Measurements from ENCODE around the gene TTC34.

Gene TTC34

GRCh38 chr1:2833454-2834145 is 32.1 kb upstream of the TTC34 start:
- no peaks in the 10 kb centered on the region for H3K9me3 Mint-ChIP-seq
- H3K27me3 Mint-ChIP-seq = peaks cover 3% of the 10 kb centered on the region
- no peak overlapping the region for H3K27ac Mint-ChIP-seq
- H3K4me1 Mint-ChIP-seq = no peaks in the 10 kb centered on the region
- no peak overlapping the region for H3K4me3 Mint-ChIP-seq
- DNase-seq (ENCODE audit: low spot score in 2 of 2) (no peak), ATAC-seq (ENCODE audit: low read depth) (no peak)
- H3K36me3 Mint-ChIP-seq = no peaks in the 10 kb centered on the region

DNA sequence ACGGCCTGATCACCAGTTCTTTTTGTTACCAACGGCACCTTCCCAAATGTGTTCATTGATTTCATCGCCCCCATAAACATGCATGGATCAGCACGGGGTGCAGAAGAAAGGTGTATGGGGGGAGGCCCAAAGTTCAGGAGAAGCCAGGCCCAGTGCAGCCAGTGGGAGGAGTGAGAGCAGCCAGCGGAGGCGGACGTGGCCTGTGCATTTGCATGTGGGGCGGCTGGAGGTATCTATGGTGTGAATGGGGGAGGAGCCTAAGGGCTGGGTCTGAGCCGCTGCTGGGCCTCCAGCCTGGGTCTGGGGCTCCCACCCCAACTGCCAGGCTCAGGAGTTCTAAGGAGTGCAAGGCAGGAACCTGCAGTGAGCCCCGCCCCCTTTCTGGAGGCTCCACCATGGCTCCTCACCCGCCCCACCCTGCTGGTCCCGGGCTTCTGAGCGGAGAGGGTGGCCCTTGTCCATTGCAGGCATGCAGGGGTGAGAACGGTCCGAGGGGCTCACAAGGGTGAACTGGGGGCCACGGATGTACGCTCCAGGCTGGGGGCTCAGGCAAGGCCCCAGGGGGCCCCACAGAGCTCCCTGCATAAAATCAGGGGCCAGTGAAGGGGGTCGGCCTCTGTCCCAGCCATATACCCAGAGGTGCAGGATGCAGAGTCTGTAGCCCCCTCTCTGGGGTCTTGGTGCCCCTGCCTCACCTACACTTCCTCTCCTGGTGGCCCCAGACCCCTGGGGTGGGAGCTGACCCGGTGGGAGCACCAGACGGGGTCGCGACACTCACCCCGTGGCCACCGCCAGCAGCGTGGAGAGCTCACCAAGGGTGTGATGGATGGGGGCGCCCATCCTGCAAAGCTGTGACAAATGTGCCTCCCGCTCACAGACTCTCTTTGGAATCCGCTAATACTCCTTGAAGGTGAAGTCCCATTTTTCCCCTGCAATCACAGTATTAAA is 31.3 kb upstream of the TTC34 start:
- no peaks in the 10 kb centered on the region for H3K36me3 Mint-ChIP-seq
- H3K4me3 Mint-ChIP-seq = no peak overlapping the region

GRCh38 chr1:2831596-2832212 is 30.2 kb upstream of the TTC34 start:
- H3K27ac Mint-ChIP-seq = no peak overlapping the region
- no peaks in the 10 kb centered on the region for H3K4me1 Mint-ChIP-seq
- peaks cover 5% of the 10 kb centered on the region for H3K27me3 Mint-ChIP-seq
- DNase-seq (ENCODE audit: low spot score in 2 of 2) (no peak), ATAC-seq (ENCODE audit: low read depth) (no peak)
- H3K4me3 Mint-ChIP-seq = no peak overlapping the region
- H3K36me3 Mint-ChIP-seq = peaks cover 3% of the 10 kb centered on the region
- peaks cover 4% of the 10 kb centered on the region for H3K9me3 Mint-ChIP-seq

More for the DNA sequence above, 31.3 kb upstream of the TTC34 start:
- no peaks in the 10 kb centered on the region for H3K4me1 Mint-ChIP-seq
- DNase-seq (ENCODE audit: low spot score in 2 of 2) = no peak
- ATAC-seq (ENCODE audit: low read depth) = no peak
- H3K9me3 Mint-ChIP-seq = no peaks in the 10 kb centered on the region
- H3K27ac Mint-ChIP-seq = no peak overlapping the region
- H3K27me3 Mint-ChIP-seq = peaks cover 3% of the 10 kb centered on the region

DNA sequence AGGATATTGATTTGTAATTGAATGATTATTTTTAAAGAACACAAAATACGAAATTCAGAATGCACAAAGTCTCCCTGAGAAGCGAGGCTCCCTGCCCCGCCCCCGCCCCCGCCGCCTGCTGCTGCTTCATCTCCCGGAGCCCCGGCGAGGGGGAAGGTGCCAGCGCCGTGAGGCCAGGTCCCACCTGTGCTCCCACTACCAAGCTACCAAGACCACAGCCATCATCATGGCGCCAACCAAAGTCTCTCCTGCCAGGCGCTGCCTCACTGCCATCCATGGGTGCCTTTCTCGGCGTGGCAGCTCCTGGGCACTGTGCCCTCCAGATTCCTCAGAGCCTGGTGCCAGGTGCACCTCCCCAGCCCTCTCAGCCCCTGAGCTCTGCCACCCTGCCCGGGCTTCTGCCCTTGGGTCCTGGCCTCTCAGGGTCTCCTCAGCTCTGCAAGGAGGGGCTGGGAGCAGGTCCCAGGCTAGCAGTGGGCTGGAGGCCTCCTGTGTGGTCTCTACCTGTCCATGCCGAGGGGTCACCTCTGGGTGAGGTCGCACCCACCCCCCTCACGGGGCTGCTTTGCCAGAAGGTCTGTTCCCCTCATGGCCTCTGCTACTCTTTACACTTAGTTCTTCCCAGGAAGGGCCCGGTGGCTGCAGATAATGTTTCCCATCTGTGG is 29.4 kb upstream of the TTC34 start:
- peaks cover 3% of the 10 kb centered on the region for H3K36me3 Mint-ChIP-seq
- H3K4me1 Mint-ChIP-seq = no peaks in the 10 kb centered on the region
- H3K27ac Mint-ChIP-seq = no peak overlapping the region
- peaks cover 5% of the 10 kb centered on the region for H3K27me3 Mint-ChIP-seq
- peaks cover 4% of the 10 kb centered on the region for H3K9me3 Mint-ChIP-seq
- H3K4me3 Mint-ChIP-seq = no peak overlapping the region
- ATAC-seq (ENCODE audit: low read depth) (no peak), DNase-seq (ENCODE audit: low spot score in 2 of 2) (no peak)

DNA sequence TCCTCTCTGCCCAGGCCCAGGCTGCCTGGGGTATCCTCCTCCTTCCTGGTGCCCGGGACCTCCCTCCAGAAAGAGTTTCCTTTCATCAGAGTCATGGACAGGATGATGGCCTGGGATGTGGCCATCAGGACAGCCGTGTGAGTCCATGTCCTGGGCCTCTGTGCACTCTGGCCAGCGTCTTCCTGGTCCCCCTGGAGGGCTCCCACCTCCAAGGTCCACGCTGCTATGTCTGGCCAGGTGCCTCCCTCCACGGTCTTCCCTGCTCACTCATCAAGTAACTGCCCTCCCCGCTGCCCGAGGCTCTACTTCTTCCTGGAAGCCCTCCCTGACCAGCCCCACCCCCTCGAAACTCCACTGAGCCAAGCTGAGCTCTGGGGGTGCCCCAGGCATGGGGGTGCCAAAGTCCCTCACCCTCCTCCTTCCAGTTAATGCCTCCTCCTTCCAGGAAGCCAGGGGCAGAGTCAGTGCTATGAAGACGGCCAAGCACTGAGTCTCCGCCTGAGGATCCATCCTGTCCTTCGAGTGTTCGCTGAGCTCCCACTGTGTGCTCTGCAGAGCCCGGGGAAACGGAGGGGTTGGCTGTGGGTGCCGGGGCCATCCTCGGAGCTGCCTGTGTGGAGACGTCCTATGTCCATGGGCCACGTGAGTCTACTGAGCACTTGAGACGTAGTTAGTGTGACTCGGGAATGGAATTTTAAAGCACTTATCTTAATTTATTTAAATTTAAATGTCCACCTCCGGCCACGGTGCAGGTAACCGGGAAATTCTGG is 28.5 kb upstream of the TTC34 start:
- no peak overlapping the region for H3K4me3 Mint-ChIP-seq
- ATAC-seq (ENCODE audit: low read depth) = no peak
- peaks cover 4% of the 10 kb centered on the region for H3K9me3 Mint-ChIP-seq
- no peaks in the 10 kb centered on the region for H3K4me1 Mint-ChIP-seq
- DNase-seq (ENCODE audit: low spot score in 2 of 2) = no peak
- peaks cover 3% of the 10 kb centered on the region for H3K36me3 Mint-ChIP-seq
- peaks cover 5% of the 10 kb centered on the region for H3K27me3 Mint-ChIP-seq
- H3K27ac Mint-ChIP-seq = no peak overlapping the region

GRCh38 chr1:2828586-2829250 is 27.2 kb upstream of the TTC34 start:
- Mint-ChIP-seq H3K27ac (no peak overlapping the region), H3K9me3 (peaks cover 4% of the 10 kb centered on the region), H3K36me3 (peaks cover 3% of the 10 kb centered on the region), H3K4me3 (no peak overlapping the region), H3K27me3 (peaks cover 8% of the 10 kb centered on the region), H3K4me1 (no peaks in the 10 kb centered on the region)
- no peak for DNase-seq (ENCODE audit: low spot score in 2 of 2)
- ATAC-seq (ENCODE audit: low read depth) = no peak

GRCh38 chr1:2826736-2827292 is 25.3 kb upstream of the TTC34 start:
- H3K27me3 Mint-ChIP-seq = peaks cover 9% of the 10 kb centered on the region
- H3K9me3 Mint-ChIP-seq = peaks cover 4% of the 10 kb centered on the region
- peaks cover 3% of the 10 kb centered on the region for H3K36me3 Mint-ChIP-seq
- no peak overlapping the region for H3K27ac Mint-ChIP-seq
- no peak for ATAC-seq (ENCODE audit: low read depth)
- no peak for DNase-seq (ENCODE audit: low spot score in 2 of 2)
- H3K4me3 Mint-ChIP-seq = no peak overlapping the region
- no peaks in the 10 kb centered on the region for H3K4me1 Mint-ChIP-seq

GRCh38 chr1:2826316-2826715 is 24.8 kb upstream of the TTC34 start:
- Mint-ChIP-seq H3K27ac (no peak overlapping the region), H3K4me1 (no peaks in the 10 kb centered on the region), H3K27me3 (peaks cover 10% of the 10 kb centered on the region), H3K9me3 (peaks cover 4% of the 10 kb centered on the region), H3K4me3 (no peak overlapping the region), H3K36me3 (peaks cover 3% of the 10 kb centered on the region)
- DNase-seq (ENCODE audit: low spot score in 2 of 2) (no peak), ATAC-seq (ENCODE audit: low read depth) (no peak)

DNA sequence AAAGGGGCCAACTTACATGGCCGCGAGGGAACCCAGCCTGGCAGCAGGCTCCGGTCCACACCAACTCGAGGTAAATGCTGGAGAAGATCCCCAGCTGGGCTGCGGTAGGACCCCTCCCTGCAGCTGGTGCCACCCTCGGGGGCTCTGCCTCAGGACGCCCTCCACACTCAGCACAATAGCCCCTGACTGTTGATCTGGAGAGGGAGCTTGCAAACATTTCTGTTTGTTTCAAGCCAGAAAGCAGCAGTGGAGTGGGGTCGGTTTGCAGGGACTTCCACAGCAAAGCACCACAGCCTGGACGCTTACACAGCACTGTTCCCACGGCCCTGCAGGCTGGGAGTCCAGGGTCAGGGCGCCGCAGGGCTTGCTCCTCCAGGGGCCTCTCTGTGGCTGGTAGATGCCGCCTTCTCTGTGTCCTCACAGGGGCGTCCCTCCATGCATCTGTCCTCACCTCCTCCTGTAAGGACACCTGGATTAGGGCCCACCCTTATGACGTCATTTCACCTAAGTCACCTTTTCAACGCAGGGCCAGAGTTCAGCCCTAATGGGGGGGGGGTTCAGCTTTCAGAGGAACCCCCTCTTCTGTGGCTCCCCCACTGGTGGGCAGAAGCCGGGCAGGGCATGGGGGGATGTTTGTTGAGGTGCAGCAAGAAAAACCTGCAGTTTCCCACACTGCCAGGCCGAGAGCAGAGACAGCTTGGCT is 24.1 kb upstream of the TTC34 start:
- DNase-seq (ENCODE audit: low spot score in 2 of 2) (no peak), ATAC-seq (ENCODE audit: low read depth) (no peak)
- Mint-ChIP-seq H3K4me1 (no peaks in the 10 kb centered on the region), H3K4me3 (no peak overlapping the region), H3K36me3 (peaks cover 3% of the 10 kb centered on the region), H3K27ac (no peak overlapping the region), H3K27me3 (peaks cover 10% of the 10 kb centered on the region), H3K9me3 (peaks cover 4% of the 10 kb centered on the region)

GRCh38 chr1:2824999-2825398 is 23.5 kb upstream of the TTC34 start:
- Mint-ChIP-seq H3K27ac (no peak overlapping the region), H3K36me3 (peaks cover 3% of the 10 kb centered on the region), H3K4me1 (no peaks in the 10 kb centered on the region), H3K27me3 (peaks cover 10% of the 10 kb centered on the region), H3K9me3 (peaks cover 4% of the 10 kb centered on the region), H3K4me3 (no peak overlapping the region)
- DNase-seq (ENCODE audit: low spot score in 2 of 2) = no peak
- no peak for ATAC-seq (ENCODE audit: low read depth)

DNA sequence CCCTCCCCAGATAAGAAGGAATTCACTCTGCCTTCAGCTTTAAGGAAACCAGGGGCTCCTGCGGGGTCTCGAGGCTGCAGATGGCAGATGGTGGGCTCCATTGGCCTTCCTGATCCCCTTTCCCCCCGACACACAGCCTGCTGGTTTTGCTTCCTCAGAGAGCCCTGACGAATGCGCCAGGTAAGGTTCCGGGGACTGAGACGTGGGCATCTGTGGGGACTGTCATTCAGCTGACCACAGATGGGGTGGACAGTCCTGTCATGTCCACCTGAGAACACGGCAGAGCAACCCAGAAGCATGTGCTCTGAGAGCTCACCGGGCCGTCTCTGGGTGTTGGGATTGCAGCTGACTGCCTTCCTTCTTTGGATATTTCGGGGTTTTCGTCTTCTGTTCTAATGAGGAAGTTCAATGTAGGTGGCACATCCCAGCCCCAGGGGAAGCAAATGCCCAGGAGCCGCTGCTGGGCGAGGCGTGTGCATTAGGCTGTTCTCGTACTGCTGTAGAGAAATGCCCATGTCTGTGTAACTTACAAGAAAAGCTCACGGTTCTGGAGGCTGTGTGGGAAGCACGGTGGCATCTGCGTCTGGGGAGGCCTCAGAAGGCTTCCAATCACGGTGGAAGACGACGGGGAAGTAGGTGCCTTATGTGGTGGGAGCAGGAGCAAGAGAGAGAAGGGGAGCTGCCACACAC is 22.6 kb upstream of the TTC34 start:
- ATAC-seq (ENCODE audit: low read depth) = no peak
- Mint-ChIP-seq H3K4me1 (peaks cover 3% of the 10 kb centered on the region), H3K36me3 (peaks cover 3% of the 10 kb centered on the region), H3K27ac (no peak overlapping the region), H3K27me3 (peaks cover 16% of the 10 kb centered on the region), H3K9me3 (peaks cover 4% of the 10 kb centered on the region), H3K4me3 (no peak overlapping the region)
- no peak for DNase-seq (ENCODE audit: low spot score in 2 of 2)

- DNase-seq (ENCODE audit: low spot score in 2 of 2) = no peak
- H3K36me3 Mint-ChIP-seq = peaks cover 2% of the 10 kb centered on the region
- H3K4me1 Mint-ChIP-seq = peaks cover 3% of the 10 kb centered on the region
- peaks cover 3% of the 10 kb centered on the region for H3K9me3 Mint-ChIP-seq
- H3K27ac Mint-ChIP-seq = no peak overlapping the region
- no peak for ATAC-seq (ENCODE audit: low read depth)
- peaks cover 19% of the 10 kb centered on the region for H3K27me3 Mint-ChIP-seq
- H3K4me3 Mint-ChIP-seq = no peak overlapping the region
These were observed 21.2 kb upstream of the TTC34 start for GRCh38 chr1:2822621-2823145.
